H9 (cell line): ENCODE measurements around the gene ADCY5. TPM values are rescaled to one million over a fixed set of nuclear protein-coding genes. Genes with fewer than 3 reads are reported as not detected.

Experiments
- DNase-seq: peaks from one replicate; pipeline ENCODE4 v3.0.0-alpha.2; 2017
- H2AFZ ChIP-seq: one replicate; pipeline ENCODE4 v1.6.1; 2013; ENCODE audit warnings: mild to moderate bottlenecking, low read length, control low read depth, moderate library complexity
- H2AK5ac ChIP-seq: 2 replicates; pipeline ENCODE4 v1.6.1; 2013; ENCODE audit warnings: low read length, control low read depth, mixed read lengths; ENCODE audit not compliant: insufficient read length
- H2BK120ac ChIP-seq: one replicate; pipeline ENCODE4 v1.6.1; 2013; ENCODE audit warnings: low read depth, mild to moderate bottlenecking, low read length, control low read depth, inconsistent platforms; ENCODE audit not compliant: poor library complexity, severe bottlenecking
- H2BK12ac ChIP-seq: 2 replicates; pipeline ENCODE4 v1.6.1; 2013; ENCODE audit warnings: low read length, control low read depth, mixed read lengths, low read depth; ENCODE audit not compliant: insufficient read length
- H2BK15ac ChIP-seq: 2 replicates; pipeline ENCODE4 v1.6.1; 2013; ENCODE audit warnings: low read depth, low read length, control low read depth
- H2BK20ac ChIP-seq: one replicate; pipeline ENCODE4 v1.6.1; 2013; ENCODE audit warnings: low read depth, mild to moderate bottlenecking, low read length, control low read depth, inconsistent platforms; ENCODE audit not compliant: poor library complexity, severe bottlenecking
- H2BK5ac ChIP-seq: 2 replicates; pipeline ENCODE4 v1.6.1; 2013; ENCODE audit warnings: low read length, control low read depth, mixed read lengths; ENCODE audit not compliant: insufficient read length
- H3K14ac ChIP-seq: 2 replicates; pipeline ENCODE4 v1.6.1; 2013; ENCODE audit warnings: low read length, control low read depth; ENCODE audit not compliant: insufficient read depth
- H3K18ac ChIP-seq: 2 replicates; pipeline ENCODE4 v1.6.1; 2013; ENCODE audit warnings: low read depth, mild to moderate bottlenecking, mixed read lengths, low read length, control low read depth; ENCODE audit not compliant: insufficient read length
- H3K23ac ChIP-seq: 2 replicates; pipeline ENCODE4 v1.6.1; 2013; ENCODE audit warnings: low read length, control low read depth, mixed read lengths, low read depth; ENCODE audit not compliant: insufficient read length
- H3K23me2 ChIP-seq: 2 replicates; pipeline ENCODE4 v1.6.1; 2013; ENCODE audit warnings: low read depth, mild to moderate bottlenecking, mixed read lengths, low read length, control low read depth; ENCODE audit not compliant: insufficient read length, poor library complexity, severe bottlenecking
- H3K27ac ChIP-seq: 2 replicates; pipeline ENCODE4 v1.5.1; 2013; ENCODE audit warnings: low read length, control low read depth, mixed read lengths, low read depth; ENCODE audit not compliant: insufficient read length
- H3K27me3 ChIP-seq: 2 replicates; pipeline ENCODE4 v1.6.1; 2013; ENCODE audit warnings: low read length, control low read depth, inconsistent platforms; ENCODE audit not compliant: insufficient read depth
- H3K4ac ChIP-seq: 2 replicates; pipeline ENCODE4 v1.6.1; 2013; ENCODE audit warnings: low read depth, mild to moderate bottlenecking, control low read depth, inconsistent platforms, low read length, moderate library complexity
- H3K4me1 ChIP-seq: 2 replicates; pipeline ENCODE4 v1.6.1; 2013; ENCODE audit warnings: low read length, control low read depth, inconsistent platforms; ENCODE audit not compliant: insufficient read depth
- H3K4me2 ChIP-seq: 2 replicates; pipeline ENCODE4 v1.6.1; 2013; ENCODE audit warnings: low read length, control low read depth, mixed read lengths; ENCODE audit not compliant: insufficient read length, insufficient read depth
- H3K56ac ChIP-seq: 2 replicates; pipeline ENCODE4 v1.6.1; 2013; ENCODE audit warnings: low read depth, mild to moderate bottlenecking, mixed read lengths, low read length, control low read depth; ENCODE audit not compliant: insufficient read length
- H3K79me1 ChIP-seq: 2 replicates; pipeline ENCODE4 v1.6.1; 2013; ENCODE audit warnings: low read depth, mild to moderate bottlenecking, moderate library complexity, low read length, control low read depth, inconsistent platforms; ENCODE audit not compliant: insufficient read depth, poor library complexity, severe bottlenecking
- H3K79me2 ChIP-seq: 2 replicates; pipeline ENCODE4 v1.6.1; 2013; ENCODE audit warnings: low read length, control low read depth, inconsistent platforms; ENCODE audit not compliant: insufficient read depth
- H3K9ac ChIP-seq: 2 replicates; pipeline ENCODE4 v1.6.1; 2013; ENCODE audit warnings: low read length, control low read depth, mixed read lengths; ENCODE audit not compliant: insufficient read length; ENCODE audit errors: extremely low read depth
- H3K9me3 ChIP-seq: one replicate; pipeline ENCODE4 v1.6.1; 2013; ENCODE audit warnings: low read depth, low read length, inconsistent platforms; ENCODE audit not compliant: control insufficient read depth
- H3T11ph ChIP-seq: one replicate; pipeline ENCODE4 v1.6.1; 2013; ENCODE audit warnings: mild to moderate bottlenecking, low read length, control low read depth, inconsistent platforms
- H4K20me1 ChIP-seq: one replicate; pipeline ENCODE4 v1.6.1; 2013; ENCODE audit not compliant: control insufficient read depth, insufficient read length, insufficient read depth
- H4K5ac ChIP-seq: 2 replicates; pipeline ENCODE4 v1.6.1; 2013; ENCODE audit warnings: low read depth, mild to moderate bottlenecking, mixed read lengths, low read length, control low read depth; ENCODE audit not compliant: insufficient read length
- H4K8ac ChIP-seq: replicated peaks from 2 replicates; pipeline ENCODE4 v1.6.1; 2013; ENCODE audit warnings: low read length, control low read depth, mixed read lengths, low read depth; ENCODE audit not compliant: insufficient read length
- H4K91ac ChIP-seq: 2 replicates; pipeline ENCODE4 v1.6.1; 2013; ENCODE audit warnings: low read depth, mild to moderate bottlenecking, moderate library complexity, mixed read lengths, low read length, control low read depth; ENCODE audit not compliant: insufficient read length
- H3K27ac Mint-ChIP-seq, 3 experiments: 2 replicates in 2 of 3; 3 replicates in 1 of 3; pipeline ENCODE4 v1.8.0; 2020 to 2021; ENCODE audit warnings: mixed read lengths in 3 of 3, mild to moderate bottlenecking in 1 of 3, moderate library complexity in 1 of 3
- H3K27me3 Mint-ChIP-seq: 2 replicates; pipeline ENCODE4 v1.8.0; 2021; ENCODE audit warnings: low read depth, mild to moderate bottlenecking, moderate library complexity, mixed read lengths
- H3K36me3 Mint-ChIP-seq, 3 experiments: 2 replicates in 2 of 3; 3 replicates in 1 of 3; pipeline ENCODE4 v1.8.0; 2020 to 2021; ENCODE audit warnings: low read depth in 3 of 3, mixed read lengths in 3 of 3; ENCODE audit not compliant: insufficient read depth in 1 of 3
- H3K4me1 Mint-ChIP-seq, 2 experiments: 2 replicates each; pipeline ENCODE4 v1.8.0; 2020; ENCODE audit warnings: mixed read lengths in 2 of 2
- H3K4me3 Mint-ChIP-seq, 2 experiments: 2 replicates in 1 of 2; 3 replicates in 1 of 2; pipeline ENCODE4 v1.8.0; 2020 to 2021; ENCODE audit warnings: mild to moderate bottlenecking in 2 of 2, mixed read lengths in 2 of 2, moderate library complexity in 1 of 2
- H3K9me3 Mint-ChIP-seq, 2 experiments: 2 replicates in 1 of 2; 3 replicates in 1 of 2; pipeline ENCODE4 v1.8.0; 2020; ENCODE audit warnings: mild to moderate bottlenecking in 2 of 2, mixed read lengths in 2 of 2, moderate library complexity in 1 of 2
- WGBS: extraction: QIAGEN DNeasy Blood & Tissue Kit; methylation state at CpG from one replicate; pipeline ENCODE4 v1.1.7; 2013; ENCODE audit warnings: missing lambda C conversion rate, low lambda C conversion rate, mixed read lengths; ENCODE audit not compliant: insufficient read length; ENCODE audit errors: extremely low coverage; 5-methylcytosine and 5-hydroxymethylcytosine counted together
- total RNA-seq: library from RNA; stranded (reverse); gene quantifications from 2 replicates; pipeline ENCODE4 v1.2.1, GENCODE V29; 2021
- TF ChIP-seq, protein P1 (sequence below): fragments of 200-600 bp; sonication (generic); conservative IDR thresholded peaks from 3 replicates; pipeline ENCODE4 v1.8.0; 2021; ENCODE audit warnings: antibody characterized with exemption, mild to moderate bottlenecking

The ADCY5 gene
- total RNA-seq, 1 experiment from 2014 or later: 5.0 TPM

DNA sequence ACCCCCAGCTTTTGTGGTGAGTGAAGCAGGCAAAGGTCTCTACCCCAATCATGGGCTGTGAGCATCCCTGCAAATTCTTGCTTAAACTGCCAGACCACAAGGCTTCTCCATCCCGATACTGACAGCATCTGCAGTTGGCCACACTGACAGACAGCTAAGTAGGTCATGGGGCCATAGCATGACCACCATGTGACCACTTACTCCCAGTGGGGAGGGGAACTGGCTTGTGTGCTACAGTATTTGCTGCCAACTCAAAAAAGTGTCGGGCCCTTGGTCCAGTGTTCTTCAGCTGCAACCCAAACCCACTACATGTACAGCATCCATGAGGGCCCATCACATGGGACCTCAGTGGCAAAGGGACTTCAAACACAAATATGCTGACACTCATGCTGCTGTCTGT, 143.7 kb downstream of the ADCY5 start:
- H4K91ac ChIP-seq: no peak overlapping the region
- H3K4ac ChIP-seq: no peak overlapping the region
- no peak overlapping the region for H3K14ac ChIP-seq
- no peak overlapping the region for H4K8ac ChIP-seq
- H3K9me3 ChIP-seq: no peaks in the 10 kb centered on the region
- no peak overlapping the region for H3K23ac ChIP-seq
- H3K27me3 ChIP-seq: no peaks in the 10 kb centered on the region
- TF ChIP-seq, protein P1, sequence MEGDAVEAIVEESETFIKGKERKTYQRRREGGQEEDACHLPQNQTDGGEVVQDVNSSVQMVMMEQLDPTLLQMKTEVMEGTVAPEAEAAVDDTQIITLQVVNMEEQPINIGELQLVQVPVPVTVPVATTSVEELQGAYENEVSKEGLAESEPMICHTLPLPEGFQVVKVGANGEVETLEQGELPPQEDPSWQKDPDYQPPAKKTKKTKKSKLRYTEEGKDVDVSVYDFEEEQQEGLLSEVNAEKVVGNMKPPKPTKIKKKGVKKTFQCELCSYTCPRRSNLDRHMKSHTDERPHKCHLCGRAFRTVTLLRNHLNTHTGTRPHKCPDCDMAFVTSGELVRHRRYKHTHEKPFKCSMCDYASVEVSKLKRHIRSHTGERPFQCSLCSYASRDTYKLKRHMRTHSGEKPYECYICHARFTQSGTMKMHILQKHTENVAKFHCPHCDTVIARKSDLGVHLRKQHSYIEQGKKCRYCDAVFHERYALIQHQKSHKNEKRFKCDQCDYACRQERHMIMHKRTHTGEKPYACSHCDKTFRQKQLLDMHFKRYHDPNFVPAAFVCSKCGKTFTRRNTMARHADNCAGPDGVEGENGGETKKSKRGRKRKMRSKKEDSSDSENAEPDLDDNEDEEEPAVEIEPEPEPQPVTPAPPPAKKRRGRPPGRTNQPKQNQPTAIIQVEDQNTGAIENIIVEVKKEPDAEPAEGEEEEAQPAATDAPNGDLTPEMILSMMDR: no peak
- no peaks in the 10 kb centered on the region for H4K20me1 ChIP-seq
- no peak overlapping the region for H2BK15ac ChIP-seq
- no peak overlapping the region for H3K27ac ChIP-seq
- peaks cover 4 to 11% of the 10 kb centered on the region in 2 experiments; a peak in 2 of 4 replicates for H3K4me1 Mint-ChIP-seq
- H3K4me3 Mint-ChIP-seq: no peak overlapping the region
- no peak overlapping the region for H3K18ac ChIP-seq
- H3K27ac Mint-ChIP-seq: no peak overlapping the region
- H3T11ph ChIP-seq: no peak overlapping the region
- no peak overlapping the region for H2BK12ac ChIP-seq
- H3K27me3 Mint-ChIP-seq: no peaks in the 10 kb centered on the region
- H3K56ac ChIP-seq: no peak overlapping the region
- H2BK120ac ChIP-seq: no peak overlapping the region
- H3K4me1 ChIP-seq: 0 out of 2 replicates have a peak, but pooled peaks cover 2% of the 10 kb centered on the region
- H2AK5ac ChIP-seq: no peak overlapping the region
- no peaks in the 10 kb centered on the region for H3K79me1 ChIP-seq
- DNase-seq: no peak
- H3K36me3 Mint-ChIP-seq: peaks cover 14 to 16% (median 15%) of the 10 kb centered on the region in 3 experiments; a peak in 6 of 7 replicates
- no peak overlapping the region for H2BK20ac ChIP-seq
- H4K5ac ChIP-seq: no peak overlapping the region
- no peak overlapping the region for H3K9ac ChIP-seq
- H2BK5ac ChIP-seq: no peak overlapping the region
- no peak overlapping the region for H3K4me2 ChIP-seq
- H2AFZ ChIP-seq: no peak overlapping the region
- H3K79me2 ChIP-seq: no peaks in the 10 kb centered on the region
- H3K23me2 ChIP-seq: no peaks in the 10 kb centered on the region
- WGBS: no CpG with 5 or more reads among the region's 2 CpGs
- no peaks in the 10 kb centered on the region; a peak in 1 of 5 replicates for H3K9me3 Mint-ChIP-seq
